ENCODE measurements around the gene ABCB10. TPM values are rescaled to one million over a fixed set of nuclear protein-coding genes. Genes with fewer than 3 reads are reported as not detected.
"Not testable (repeated sequence)": the region's sequence is repeated elsewhere in the genome, so short reads cannot be mapped to it uniquely, and the experiment has no call there.

The ABCB10 gene
- polyA plus RNA-seq, 2 of the 4 experiments (the other 2 are of a cell fraction): 13.9 to 16.3 TPM

DNA sequence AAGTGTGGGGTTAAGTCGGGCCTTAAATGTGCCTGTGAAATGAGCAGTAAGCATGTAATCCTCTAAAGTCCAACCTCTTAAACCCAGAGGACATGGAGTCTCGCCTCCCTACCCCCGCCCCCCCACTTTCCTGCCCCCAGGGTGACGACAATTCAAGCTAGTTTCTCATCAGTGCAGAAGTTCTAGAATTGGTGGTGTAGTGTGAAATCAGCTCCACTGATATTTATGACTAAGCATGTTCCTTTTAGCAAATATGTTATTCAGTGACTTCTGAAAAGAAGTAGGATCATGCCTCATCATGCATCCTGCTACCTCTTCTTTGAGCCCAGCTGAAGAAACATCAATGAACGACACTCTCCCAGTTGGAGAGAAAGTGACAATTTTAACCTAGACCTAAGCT lies 2.6 kb upstream of the ABCB10 start (continued):
- TF ChIP-seq POLR2AphosphoS2 (conservative IDR thresholded peaks at IDR 0.05; ENCODE audit: low read length): no peak

DNA sequence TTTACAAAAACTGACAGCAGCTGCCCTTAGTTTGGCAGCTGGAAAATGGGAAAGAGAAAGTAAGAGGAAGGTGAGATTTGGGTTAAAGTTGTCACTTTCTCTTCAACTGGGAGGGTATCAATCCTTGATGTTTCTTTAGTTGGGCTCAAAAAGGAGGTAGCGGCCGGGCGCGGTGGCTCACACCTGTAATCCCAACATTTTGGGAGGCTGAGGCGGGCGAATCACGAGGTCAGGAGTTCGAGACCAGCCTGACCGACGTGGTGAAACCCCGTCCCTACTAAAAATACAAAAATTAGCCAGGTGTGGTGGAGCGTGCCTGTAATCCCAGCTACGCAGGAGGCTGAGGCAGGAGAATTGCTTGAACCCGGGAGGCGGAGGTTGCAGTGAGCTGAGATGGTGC lies 1.6 kb upstream of the ABCB10 start:
- POLR2A ChIA-PET; H3K4me3 ChIP-seq; H3K9me3 ChIP-seq; ATAC-seq; H3K27ac ChIP-seq; DNase-seq (ENCODE audit: low read depth in 1 of 2, low spot score in 1 of 2); FAIRE-seq: not testable (repeated sequence)
- CTCF ChIA-PET: interaction anchor here (1.5 to 2.0 kb wide), 2 partner anchors 12 to 23 kb away, joined by 5 to 8 read pairs; no protein-coding TSS in a partner anchor
- H3K4me2 ChIP-seq: peak overlapping the region; percentile 82
- WGBS (ENCODE audit: missing lambda C conversion rate): 98% methylated on average over 15 of the region's 15 CpGs
- H3K4me1 ChIP-seq: peaks cover 17% of the 10 kb centered on the region

- DNase-seq (ENCODE audit: low read depth in 1 of 2, low spot score in 1 of 2) (peak; percentile 10 to 15), ATAC-seq (peak in 1 of 2 experiments; percentile 5; a peak in 3 of 6 replicates)
- H3K9me3 ChIP-seq, FAIRE-seq: not testable (repeated sequence)
- ChIA-PET POLR2A (interaction anchor here (0.7 to 2.3 kb wide), 9 partner anchors 10 to 1779 kb away, joined by 3 to 19 read pairs (median 3); partner anchors contain the start of genes NUP133, SPRTN, TAF5L and URB2), CTCF (interaction anchor here (0.5 to 4.0 kb wide), 22 partner anchors 9 to 1870 kb away, joined by 3 to 25 read pairs (median 4); partner anchors contain the start of gene NUP133)
- peak overlapping the region; percentile 82 for H3K4me2 ChIP-seq
- H3K4me3 ChIP-seq: peak overlapping the region; percentile 79
- peaks cover 17% of the 10 kb centered on the region for H3K4me1 ChIP-seq
- 8% methylated on average over 20 of the region's 20 CpGs for WGBS (ENCODE audit: missing lambda C conversion rate)
- TF ChIP-seq, protein P1, sequence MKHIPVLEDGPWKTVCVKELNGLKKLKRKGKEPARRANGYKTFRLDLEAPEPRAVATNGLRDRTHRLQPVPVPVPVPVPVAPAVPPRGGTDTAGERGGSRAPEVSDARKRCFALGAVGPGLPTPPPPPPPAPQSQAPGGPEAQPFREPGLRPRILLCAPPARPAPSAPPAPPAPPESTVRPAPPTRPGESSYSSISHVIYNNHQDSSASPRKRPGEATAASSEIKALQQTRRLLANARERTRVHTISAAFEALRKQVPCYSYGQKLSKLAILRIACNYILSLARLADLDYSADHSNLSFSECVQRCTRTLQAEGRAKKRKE (CRISPR knock-in tag; IDR thresholded peaks at IDR 0.05; ENCODE audit: low read depth): 0 out of 2 replicates have a peak, but pooled peaks have one; percentile 34
- peak overlapping the region; percentile 90 to 97 for H3K27ac ChIP-seq
Measured at GRCh38 chr1:229559336-229559801, 862 bp upstream of the ABCB10 start.

GRCh38 chr1:229557913-229558414 lies 543 bp downstream of the ABCB10 start:
- peak overlapping the region; percentile 93 for H3K4me2 ChIP-seq
- ChIA-PET POLR2A (interaction anchor here (1.1 to 2.3 kb wide), 4 partner anchors 49 to 299 kb away, joined by 3 to 19 read pairs (median 10); partner anchors contain the start of genes NUP133, TAF5L and URB2), CTCF (interaction anchor here (0.5 to 4.0 kb wide), 22 partner anchors 8 to 754 kb away, joined by 3 to 25 read pairs (median 4); partner anchors contain the start of gene NUP133)
- peak overlapping the region; percentile 79 for H3K4me3 ChIP-seq
- peaks cover 17% of the 10 kb centered on the region for H3K4me1 ChIP-seq
- TF ChIP-seq GATA3 (IDR thresholded peaks at IDR 0.05; ENCODE audit: borderline replicate concordance) (no peak), POLR2AphosphoS2 (conservative IDR thresholded peaks at IDR 0.05; ENCODE audit: low read length) (no peak), SREBF2 (IDR thresholded peaks at IDR 0.05) (no peak), TP53 (CRISPR knock-in tag; IDR thresholded peaks at IDR 0.05) (no peak), BCL3 (IDR thresholded peaks at IDR 0.05) (no peak), ESRRA (IDR thresholded peaks at IDR 0.05; ENCODE audit: borderline replicate concordance, low read length) (no peak), ZNF302 (CRISPR knock-in tag; IDR thresholded peaks at IDR 0.05) (no peak), CHD4 (IDR thresholded peaks at IDR 0.05; ENCODE audit: borderline replicate concordance) (no peak), TFCP2L1 (CRISPR knock-in tag; IDR thresholded peaks at IDR 0.05) (no peak), SMC3 (IDR thresholded peaks at IDR 0.05) (no peak; the same call in 2 of the 3 replicates)
- TF ChIP-seq, protein P2, sequence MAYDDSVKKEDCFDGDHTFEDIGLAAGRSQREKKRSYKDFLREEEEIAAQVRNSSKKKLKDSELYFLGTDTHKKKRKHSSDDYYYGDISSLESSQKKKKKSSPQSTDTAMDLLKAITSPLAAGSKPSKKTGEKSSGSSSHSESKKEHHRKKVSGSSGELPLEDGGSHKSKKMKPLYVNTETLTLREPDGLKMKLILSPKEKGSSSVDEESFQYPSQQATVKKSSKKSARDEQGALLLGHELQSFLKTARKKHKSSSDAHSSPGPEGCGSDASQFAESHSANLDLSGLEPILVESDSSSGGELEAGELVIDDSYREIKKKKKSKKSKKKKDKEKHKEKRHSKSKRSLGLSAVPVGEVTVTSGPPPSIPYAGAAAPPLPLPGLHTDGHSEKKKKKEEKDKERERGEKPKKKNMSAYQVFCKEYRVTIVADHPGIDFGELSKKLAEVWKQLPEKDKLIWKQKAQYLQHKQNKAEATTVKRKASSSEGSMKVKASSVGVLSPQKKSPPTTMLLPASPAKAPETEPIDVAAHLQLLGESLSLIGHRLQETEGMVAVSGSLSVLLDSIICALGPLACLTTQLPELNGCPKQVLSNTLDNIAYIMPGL (CRISPR knock-in tag; IDR thresholded peaks at IDR 0.05; ENCODE audit: borderline replicate concordance): no peak
- ATAC-seq: peak; percentile 15 to 49
- FAIRE-seq: no peak
- H3K9me3 ChIP-seq: no peaks in the 10 kb centered on the region
- H3K27ac ChIP-seq: peak overlapping the region; percentile 90 to 97
- DNase-seq (ENCODE audit: low read depth in 1 of 2, low spot score in 1 of 2): peak; percentile 40 to 55
- 0% methylated on average over 20 of the region's 59 CpGs for WGBS (ENCODE audit: missing lambda C conversion rate)

Data from A549 (cell line).